ENCODE results near the gene UVRAG.

GRCh38 chr11:76104285-76104684, 289.3 kb downstream of the UVRAG start:
- TF ChIP-seq EP300 (IDR thresholded peaks at IDR 0.05) (no peak), CTCF (IDR thresholded peaks at IDR 0.05) (no peak), POLR2A (IDR thresholded peaks at IDR 0.05) (no peak)

All from tibial nerve (tissue), 4 donors.